ENCODE measurements around the gene SUSD3. TPM values are rescaled to one million over a fixed set of nuclear protein-coding genes. Genes with fewer than 3 reads are reported as not detected.
A peak's percentile ranks its signal among the peaks of the same experiment; 100 is the strongest.

The SUSD3 gene
- total RNA-seq, result 9.1 and 12.9 TPM in 2 replicates

- TF ChIP-seq CTCF (IDR thresholded peaks at IDR 0.05), result no peak
- DNase-seq (peak; percentile 73), ATAC-seq (ENCODE audit: low read depth) (peak; percentile 75)
- intact Hi-C loops (cut with micrococcal nuclease), result loop anchor here (1.0 to 2.0 kb wide), 7 partner anchors 15 to 180 kb away; partner anchors contain the start of genes NINJ1 and ZNF484
- Mint-ChIP-seq H3K4me3 (peak within 1 kb of the TSS; percentile 87), H3K36me3 (ENCODE audit: low read depth) (no peaks in the 10 kb centered on the region), H3K27ac (peak within 1 kb of the TSS; percentile 95), H3K9me3 (no peaks in the 10 kb centered on the region), H3K4me1 (peaks cover 62% of the 10 kb centered on the region), H3K27me3 (no peaks in the 10 kb centered on the region)
- ChIA-PET CTCF (no interaction called here), POLR2A (interaction anchor here (0.9 to 5.1 kb wide), 6 partner anchors 25 to 508 kb away, joined by 3 to 41 read pairs (median 6); partner anchors contain the start of gene CARD19)
Measured at GRCh38 chr9:93058355-93059010, at the start of gene SUSD3. TSS of gene SUSD3 (plus strand) at chr9:93058701. CDS start at chr9:93058743, 42 bp downstream.

- ATAC-seq (ENCODE audit: low read depth) (no peak), DNase-seq (no peak)
- no peak for TF ChIP-seq CTCF (IDR thresholded peaks at IDR 0.05)
- H3K4me3 Mint-ChIP-seq, result no peak overlapping the region
- no peak overlapping the region for H3K27ac Mint-ChIP-seq
- ChIA-PET POLR2A (no interaction called here), CTCF (interaction anchor here (0.7 kb wide), 1 partner anchor 44 kb away, joined by 4 read pairs; no protein-coding TSS in a partner anchor)
- no peaks in the 10 kb centered on the region for H3K27me3 Mint-ChIP-seq
- no peaks in the 10 kb centered on the region for H3K9me3 Mint-ChIP-seq
- intact Hi-C loops (cut with micrococcal nuclease), result no loop called here
- peaks cover 80% of the 10 kb centered on the region for H3K36me3 Mint-ChIP-seq (ENCODE audit: low read depth)
- peaks cover 2% of the 10 kb centered on the region for H3K4me1 Mint-ChIP-seq
Measured at GRCh38 chr9:93009337-93010015, 49.0 kb upstream of the SUSD3 start.

GRCh38 chr9:93010056-93010455 is 48.4 kb upstream of the SUSD3 start:
- Mint-ChIP-seq H3K36me3 (ENCODE audit: low read depth) (peaks cover 77% of the 10 kb centered on the region), H3K4me3 (no peak overlapping the region), H3K27me3 (no peaks in the 10 kb centered on the region), H3K9me3 (no peaks in the 10 kb centered on the region), H3K27ac (no peak overlapping the region), H3K4me1 (peaks cover 2% of the 10 kb centered on the region)
- no peak for TF ChIP-seq CTCF (IDR thresholded peaks at IDR 0.05)
- no peak for DNase-seq
- POLR2A ChIA-PET, result no interaction called here
- CTCF ChIA-PET, result no interaction called here
- ATAC-seq (ENCODE audit: low read depth), result no peak
- intact Hi-C loops (cut with micrococcal nuclease), result no loop called here

- Mint-ChIP-seq H3K9me3 (no peaks in the 10 kb centered on the region), H3K36me3 (ENCODE audit: low read depth) (peaks cover 75% of the 10 kb centered on the region), H3K4me3 (no peak overlapping the region), H3K27me3 (no peaks in the 10 kb centered on the region), H3K27ac (no peak overlapping the region), H3K4me1 (peaks cover 2% of the 10 kb centered on the region)
- DNase-seq (no peak), ATAC-seq (ENCODE audit: low read depth) (no peak)
- ChIA-PET POLR2A (no interaction called here), CTCF (no interaction called here)
- TF ChIP-seq CTCF (IDR thresholded peaks at IDR 0.05), result no peak
- intact Hi-C loops (cut with micrococcal nuclease), result no loop called here
Measured at GRCh38 chr9:93010704-93011103, 47.8 kb upstream of the SUSD3 start.

- ATAC-seq (ENCODE audit: low read depth), result no peak
- POLR2A ChIA-PET, result no interaction called here
Measured at GRCh38 chr9:93011114-93011513, 47.4 kb upstream of the SUSD3 start.

More at GRCh38 chr9:93011114-93011513, 47.4 kb upstream of the SUSD3 start:
- Mint-ChIP-seq H3K36me3 (ENCODE audit: low read depth) (peaks cover 74% of the 10 kb centered on the region), H3K27ac (no peak overlapping the region), H3K4me1 (peaks cover 2% of the 10 kb centered on the region), H3K4me3 (no peak overlapping the region), H3K27me3 (no peaks in the 10 kb centered on the region), H3K9me3 (no peaks in the 10 kb centered on the region)
- CTCF ChIA-PET, result no interaction called here
- no peak for TF ChIP-seq CTCF (IDR thresholded peaks at IDR 0.05)
- no peak for DNase-seq
- intact Hi-C loops (cut with micrococcal nuclease), result no loop called here

Measured in activated B cell treated with CpG ODN at 0.5 μM for 24 hours (primary cell).